Fibroblast of villous mesenchyme (primary cell): Measurements from ENCODE around the gene RPS6KL1. TPM values are rescaled to one million over a fixed set of nuclear protein-coding genes. Genes with fewer than 3 reads are reported as not detected.

Experiments
- DNase-seq: peaks from one replicate; pipeline ENCODE4 v3.0.0-alpha.2; 2010; ENCODE audit warnings: low read depth
- H3K4me3 ChIP-seq: 2 replicates; pipeline ENCODE4 v1.5.1; 2011; ENCODE audit warnings: low read depth, mild to moderate bottlenecking, low read length
- CTCF ChIP-seq: IDR thresholded peaks from 2 replicates; pipeline ENCODE4 v1.5.1; 2012; ENCODE audit warnings: low read depth, mild to moderate bottlenecking, low read length; ENCODE audit not compliant: insufficient read depth
- total RNA-seq: library from RNA; depleted of rRNA; stranded (reverse); fragments of >200 nt; gene quantifications from 2 replicates; pipeline ENCODE4 v1.2.3, GENCODE V29; 2012

Gene RPS6KL1
- total RNA-seq, 1 donor: 2.2 TPM

DNA sequence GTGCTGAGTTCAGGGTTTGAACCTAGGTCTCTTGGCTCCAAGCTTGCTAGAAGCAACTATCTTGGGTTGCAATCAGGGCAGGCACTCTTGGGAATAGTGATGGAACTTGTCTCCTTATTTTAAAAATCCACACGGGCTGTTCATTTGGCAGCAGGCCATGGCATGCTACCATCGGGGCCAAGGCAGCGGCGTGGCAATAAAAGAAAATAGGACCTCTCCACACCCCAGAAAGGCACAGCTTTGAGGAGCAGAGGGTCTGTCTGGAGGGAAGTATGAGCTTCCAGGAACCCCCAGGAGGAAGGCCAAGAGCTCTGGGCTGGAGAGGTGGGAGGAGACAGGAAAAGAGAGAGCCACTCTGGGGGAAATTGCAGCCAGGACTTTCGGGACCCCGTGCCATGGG lies 15.3 kb downstream of the RPS6KL1 start:
- no peak for DNase-seq

GRCh38 chr14:74906925-74907521 lies 16.0 kb downstream of the RPS6KL1 start:
- no peak overlapping the region for H3K4me3 ChIP-seq
- DNase-seq: no peak
- TF ChIP-seq CTCF: peak; percentile 16

More for the DNA sequence above, 15.3 kb downstream of the RPS6KL1 start:
- no peak for TF ChIP-seq CTCF
- H3K4me3 ChIP-seq: no peak overlapping the region

- TF ChIP-seq CTCF: peak; percentile 95
- no peak overlapping the region for H3K4me3 ChIP-seq
- DNase-seq: peak; percentile 61
These were observed 17.4 kb downstream of the RPS6KL1 start for GRCh38 chr14:74905595-74906142.

GRCh38 chr14:74904635-74905503 lies 18.2 kb downstream of the RPS6KL1 start:
- DNase-seq: no peak
- no peak for TF ChIP-seq CTCF
- no peak overlapping the region for H3K4me3 ChIP-seq

DNA sequence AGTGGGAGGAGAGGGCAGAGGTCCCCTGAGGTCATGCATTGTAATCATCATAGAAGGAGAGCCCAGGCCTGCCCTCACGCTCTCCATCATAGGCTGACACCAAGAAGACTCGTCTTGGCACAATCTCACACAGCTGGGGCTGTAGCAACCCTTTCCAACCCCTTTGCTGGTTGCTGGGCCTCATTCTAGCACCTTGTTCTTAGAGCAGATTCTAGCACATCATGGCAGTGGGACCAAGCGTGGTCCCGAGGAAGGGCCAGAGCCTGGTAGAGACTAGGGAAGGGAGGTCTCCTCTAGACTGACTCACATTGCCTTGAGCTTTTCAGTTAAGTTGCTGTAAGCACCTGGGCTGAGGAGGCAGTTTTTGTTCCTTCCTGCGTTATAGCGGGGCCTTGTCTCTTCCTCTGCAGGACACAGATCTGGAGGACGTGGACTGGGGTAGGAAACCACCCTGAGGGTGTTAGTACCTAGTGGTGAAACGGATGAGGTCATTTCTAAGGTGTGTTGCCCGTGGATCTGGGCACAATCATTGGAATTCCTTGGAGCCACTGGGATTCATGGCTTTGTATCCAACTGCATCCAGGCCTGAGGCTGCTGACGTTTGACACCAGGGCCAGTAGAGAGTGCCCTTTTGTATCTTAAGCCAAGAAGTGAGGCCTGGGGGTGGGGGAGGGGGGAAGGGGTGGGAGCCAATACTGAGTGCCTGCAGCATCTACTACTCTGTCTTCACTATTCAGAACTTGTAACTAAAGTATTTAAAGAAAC lies 19.9 kb downstream of the RPS6KL1 start:
- DNase-seq: no peak
- no peak overlapping the region for H3K4me3 ChIP-seq
- TF ChIP-seq CTCF: no peak

GRCh38 chr14:74898694-74899093 lies 24.4 kb downstream of the RPS6KL1 start:
- no peak overlapping the region for H3K4me3 ChIP-seq
- no peak for TF ChIP-seq CTCF
- DNase-seq: no peak
